ENCODE data around the gene FADS1. TPM values are rescaled to one million over a fixed set of nuclear protein-coding genes. Genes with fewer than 3 reads are reported as not detected.

The FADS1 gene
- total and polyA plus RNA-seq, 2 donors (not counting 3 experiments of a cell fraction or from before 2014, with no cell fraction given): 110 to 121 TPM

GRCh38 chr11:61791737-61792309 is 25.0 kb downstream of the FADS1 start:
- H3K4me1 ChIP-seq (ENCODE audit: control insufficient read depth, extremely low read depth, insufficient read depth, low read length): peaks cover 15% of the 10 kb centered on the region
- DNase-seq (ENCODE audit: low read depth, low spot score): peak; percentile 95
- ChIA-PET POLR2A (interaction anchor here (1.9 kb wide), 1 partner anchor 23 kb away, joined by 13 read pairs; no protein-coding TSS in a partner anchor), CTCF (interaction anchor here (1.7 to 2.6 kb wide), 6 partner anchors 12 to 316 kb away, joined by 3 to 16 read pairs (median 10); no protein-coding TSS in a partner anchor)
- H3K4me3 ChIP-seq (replicated peaks in 1 of 3; ENCODE audit: insufficient read depth in 1 of 3, low read depth in 1 of 3, low read length in 3 of 3): peak overlapping the region; percentile 70 to 91 (median 83)
- H4K20me1 ChIP-seq (replicated peaks; ENCODE audit: control insufficient read depth, extremely low read depth, insufficient read depth, low read length): no peaks in the 10 kb centered on the region
- H3K79me2 ChIP-seq (ENCODE audit: control insufficient read depth, insufficient read depth, low read length): peaks cover 47% of the 10 kb centered on the region
- TF ChIP-seq MYC (IDR thresholded peaks at IDR 0.05; ENCODE audit: low read depth, low read length): no peak
- TF ChIP-seq CTCF (IDR thresholded peaks at IDR 0.05; ENCODE audit: extremely low read depth in 1 of 2, insufficient read depth in 1 of 2, low read depth in 1 of 2, low read length in 2 of 2): no peak
- TF ChIP-seq EZH2 (IDR thresholded peaks at IDR 0.05; ENCODE audit: borderline replicate concordance, low read depth, low read length, severe bottlenecking): no peak
- TF ChIP-seq POLR2AphosphoS5 (IDR thresholded peaks at IDR 0.05; ENCODE audit: insufficient read depth, low read depth, low read length): peak; percentile 71
- peak; percentile 88 for TF ChIP-seq POLR2A (IDR thresholded peaks at IDR 0.05; ENCODE audit: low read depth, low read length)
- H3K27ac ChIP-seq (ENCODE audit: insufficient read depth, low read depth, low read length): peak overlapping the region; percentile 99
- H3K36me3 ChIP-seq (ENCODE audit: control insufficient read depth in 2 of 2, extremely low read depth in 1 of 2, insufficient read depth in 2 of 2, low read length in 2 of 2): peaks cover 4 to 34% of the 10 kb centered on the region in 2 experiments
- peak; percentile 96 for FAIRE-seq
- intact Hi-C loops (cut with micrococcal nuclease) (loop anchor here (1.0 to 5.0 kb wide), 5 partner anchors 24 to 330 kb away; partner anchors contain the start of genes FADS3 and INCENP), dilution Hi-C loops (cut with MboI; ENCODE audit: extremely low pct_ligation_motif_present, low sequenced_read_pairs) (no loop called here)
- TSS peak; percentile 79 for BruUV-seq (replicated peaks)
- peak overlapping the region; percentile 92 for H3K4me2 ChIP-seq (ENCODE audit: insufficient read depth, low read length)
- no peaks in the 10 kb centered on the region for H3K27me3 ChIP-seq (ENCODE audit: control insufficient read depth in 2 of 2, insufficient read depth in 2 of 2, low read length in 2 of 2)
- peak overlapping the region; percentile 100 for H3K9ac ChIP-seq (replicated peaks; ENCODE audit: extremely low read depth, insufficient read depth, low read length)
- H2AFZ ChIP-seq (ENCODE audit: low read depth, low read length): peak overlapping the region; percentile 76
- H3K9me3 ChIP-seq (replicated peaks; ENCODE audit: control insufficient read depth, insufficient read depth, low read length): no peaks in the 10 kb centered on the region
- H3K9me1 ChIP-seq (replicated peaks; ENCODE audit: control insufficient read depth, extremely low read depth, insufficient read depth, low read length): no peaks in the 10 kb centered on the region

Measured in endothelial cell of umbilical vein (primary cell).